ENCODE results near the gene JMJD4.

DNA sequence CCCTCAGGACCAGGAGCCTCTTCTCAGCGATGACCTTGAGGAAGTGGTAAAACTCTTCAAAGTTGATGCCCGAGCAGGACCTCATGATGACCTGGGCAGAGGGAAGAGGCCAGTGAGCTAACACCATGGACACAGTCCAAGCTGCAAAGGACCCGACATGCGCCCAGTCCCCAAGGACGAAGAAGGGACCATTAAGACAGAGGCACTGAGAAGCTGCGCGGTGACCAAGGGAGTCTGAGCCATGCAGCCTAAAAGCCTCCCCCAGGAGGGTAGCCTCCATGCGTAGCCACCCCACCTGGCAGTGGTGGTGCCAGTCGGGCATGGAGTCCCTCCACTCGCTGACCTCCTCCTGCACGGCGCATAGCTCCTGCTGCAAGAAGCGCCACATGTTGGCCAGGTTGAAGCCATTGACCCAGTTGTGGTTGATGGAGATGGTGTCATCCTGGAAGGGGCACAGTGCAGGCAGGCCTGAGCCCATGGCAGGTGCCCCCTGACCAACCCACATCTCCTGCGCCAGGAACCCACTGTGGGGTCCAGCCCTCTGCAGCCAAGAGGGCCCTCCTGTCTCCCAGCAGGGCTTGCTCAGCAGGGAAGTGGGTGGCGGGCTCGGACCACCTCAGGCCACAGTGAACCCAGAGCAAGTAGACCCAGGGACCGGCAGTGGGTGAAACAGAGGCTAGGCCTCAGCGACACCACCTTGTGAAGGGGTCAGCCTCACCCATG, 2.4 kb downstream of the JMJD4 start:
- TF ChIP-seq EZH2phosphoT487 (IDR thresholded peaks at IDR 0.05; ENCODE audit: low read depth), result no peak
- TF ChIP-seq, protein P1, sequence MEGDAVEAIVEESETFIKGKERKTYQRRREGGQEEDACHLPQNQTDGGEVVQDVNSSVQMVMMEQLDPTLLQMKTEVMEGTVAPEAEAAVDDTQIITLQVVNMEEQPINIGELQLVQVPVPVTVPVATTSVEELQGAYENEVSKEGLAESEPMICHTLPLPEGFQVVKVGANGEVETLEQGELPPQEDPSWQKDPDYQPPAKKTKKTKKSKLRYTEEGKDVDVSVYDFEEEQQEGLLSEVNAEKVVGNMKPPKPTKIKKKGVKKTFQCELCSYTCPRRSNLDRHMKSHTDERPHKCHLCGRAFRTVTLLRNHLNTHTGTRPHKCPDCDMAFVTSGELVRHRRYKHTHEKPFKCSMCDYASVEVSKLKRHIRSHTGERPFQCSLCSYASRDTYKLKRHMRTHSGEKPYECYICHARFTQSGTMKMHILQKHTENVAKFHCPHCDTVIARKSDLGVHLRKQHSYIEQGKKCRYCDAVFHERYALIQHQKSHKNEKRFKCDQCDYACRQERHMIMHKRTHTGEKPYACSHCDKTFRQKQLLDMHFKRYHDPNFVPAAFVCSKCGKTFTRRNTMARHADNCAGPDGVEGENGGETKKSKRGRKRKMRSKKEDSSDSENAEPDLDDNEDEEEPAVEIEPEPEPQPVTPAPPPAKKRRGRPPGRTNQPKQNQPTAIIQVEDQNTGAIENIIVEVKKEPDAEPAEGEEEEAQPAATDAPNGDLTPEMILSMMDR (IDR thresholded peaks at IDR 0.05; ENCODE audit: low read depth, low read length), result no peak

Measured in OCI-LY3 (cell line).